GM23338 (cell line): ENCODE measurements around the gene LRP11. TPM values are rescaled to one million over a fixed set of nuclear protein-coding genes. Genes with fewer than 3 reads are reported as not detected.

ENCODE experiments used
- ATAC-seq: fragments of 200-7000 bp; cut with Tn5 transposase; 3 replicates; pipeline ENCODE4 v1.9.1; 2020
- DNase-seq: peaks from one replicate; pipeline ENCODE4 v3.0.0-alpha.2; 2015; ENCODE audit warnings: low spot score
- H2AFZ ChIP-seq: fragments of 200-600 bp; sonication (generic); 2 replicates; pipeline ENCODE4 v1.8.0; 2016; ENCODE audit warnings: antibody characterized with exemption, mild to moderate bottlenecking, moderate library complexity
- H3F3A ChIP-seq: fragments of 200-600 bp; sonication (generic); replicated peaks from 2 replicates; pipeline ENCODE4 v1.8.0; 2017; ENCODE audit warnings: antibody characterized with exemption, mixed run types, low read depth
- H3K27ac ChIP-seq: fragments of 200-600 bp; sonication (generic); 2 replicates; pipeline ENCODE4 v1.6.1; 2016; ENCODE audit warnings: low read depth
- H3K27me3 ChIP-seq: fragments of 200-600 bp; sonication (generic); 2 replicates; pipeline ENCODE4 v1.8.0; 2016; ENCODE audit warnings: mild to moderate bottlenecking, mixed run types, moderate library complexity; ENCODE audit not compliant: insufficient read depth
- H3K36me3 ChIP-seq: fragments of 200-600 bp; sonication (generic); 2 replicates; pipeline ENCODE4 v1.8.0; 2016; ENCODE audit warnings: mild to moderate bottlenecking; ENCODE audit not compliant: insufficient read depth
- H3K4me1 ChIP-seq: fragments of 200-600 bp; sonication (generic); 2 replicates; pipeline ENCODE4 v1.8.0; 2016; ENCODE audit warnings: mild to moderate bottlenecking, moderate library complexity; ENCODE audit not compliant: insufficient read depth
- H3K4me2 ChIP-seq: fragments of 200-600 bp; sonication (generic); 2 replicates; pipeline ENCODE4 v1.7.1; 2017; ENCODE audit warnings: mixed run types
- H3K4me3 ChIP-seq: fragments of 200-600 bp; sonication (generic); 2 replicates; pipeline ENCODE4 v1.6.1; 2016; ENCODE audit warnings: mixed run types
- H3K79me2 ChIP-seq: fragments of 200-600 bp; sonication (generic); replicated peaks from 2 replicates; pipeline ENCODE4 v1.8.0; 2017; ENCODE audit warnings: mild to moderate bottlenecking; ENCODE audit not compliant: insufficient read depth
- H3K9me2 ChIP-seq: fragments of 200-600 bp; sonication (generic); 2 replicates; pipeline ENCODE4 v1.8.0; 2017; ENCODE audit not compliant: insufficient read depth
- H4K20me1 ChIP-seq: fragments of 200-600 bp; sonication (generic); replicated peaks from 2 replicates; pipeline ENCODE4 v1.8.0; 2017; ENCODE audit warnings: mild to moderate bottlenecking; ENCODE audit not compliant: insufficient read depth
- H3K27ac Mint-ChIP-seq: 2 replicates; pipeline ENCODE4 v1.8.0; 2020; ENCODE audit warnings: inconsistent platforms, mild to moderate bottlenecking, moderate library complexity, mixed read lengths
- H3K27me3 Mint-ChIP-seq: 3 replicates; pipeline ENCODE4 v1.8.0; 2022; ENCODE audit warnings: low read depth, mild to moderate bottlenecking, moderate library complexity, mixed read lengths, inconsistent platforms; ENCODE audit not compliant: insufficient read depth, poor library complexity
- H3K36me3 Mint-ChIP-seq: 3 replicates; pipeline ENCODE4 v1.8.0; 2021; ENCODE audit warnings: low read depth, mild to moderate bottlenecking, inconsistent platforms, moderate library complexity, mixed read lengths
- H3K4me1 Mint-ChIP-seq: 3 replicates; pipeline ENCODE4 v1.8.0; 2020; ENCODE audit warnings: mild to moderate bottlenecking, inconsistent platforms, mixed read lengths
- H3K4me3 Mint-ChIP-seq: 3 replicates; pipeline ENCODE4 v1.8.0; 2021; ENCODE audit warnings: moderate library complexity, mild to moderate bottlenecking, inconsistent platforms, mixed read lengths
- H3K9me3 Mint-ChIP-seq: 3 replicates; pipeline ENCODE4 v1.8.0; 2020; ENCODE audit warnings: moderate library complexity, mild to moderate bottlenecking, inconsistent platforms, mixed read lengths
- CREB1 ChIP-seq: fragments of 250-450 bp; sonication (Bioruptor Pico); IDR thresholded peaks from 2 replicates; pipeline ENCODE4 v1.5.0; 2020; ENCODE audit warnings: low read depth, mild to moderate bottlenecking, moderate library complexity
- ETS1 ChIP-seq: IDR thresholded peaks from 2 replicates; pipeline ENCODE4 v1.6.1; 2016; ENCODE audit warnings: antibody characterized with exemption
- STAT1 ChIP-seq: IDR thresholded peaks from one replicate; pipeline ENCODE4 v1.6.1; 2016; ENCODE audit warnings: antibody characterized with exemption; ENCODE audit not compliant: unreplicated experiment
- polyA plus RNA-seq: library from polyadenylated mRNA; unstranded; fragments of >200 nt; fragmentation: Nextera tagmentation; extraction: Ambion mirVana; gene quantifications from 2 replicates; pipeline ENCODE4 v1.2.1, GENCODE V29; 2016
- total RNA-seq: library from RNA; depleted of rRNA; stranded (reverse); fragments of >200 nt; shearing (Covaris generic); gene quantifications from 2 replicates; pipeline ENCODE4 v1.2.3, GENCODE V29; 2014
- TF ChIP-seq, protein P1 (sequence below), 2 experiments: fragments of 200-600 bp in 1 of 2; sonication (generic) in 1 of 2; conservative IDR thresholded peaks; 2 replicates each; pipeline versions ENCODE4 v1.5.1 to v1.6.1; 2016 to 2017; ENCODE audit warnings: antibody characterized with exemption in 2 of 2, low read depth in 2 of 2, mild to moderate bottlenecking in 2 of 2, moderate library complexity in 1 of 2
- TF ChIP-seq, protein P2 (sequence below): IDR thresholded peaks from one replicate; pipeline ENCODE4 v1.6.1; 2018; ENCODE audit warnings: antibody characterized with exemption; ENCODE audit not compliant: unreplicated experiment

Gene LRP11
- total and polyA plus RNA-seq, 2 experiments from 2014 or later, result 10.8 to 37.1 TPM

DNA sequence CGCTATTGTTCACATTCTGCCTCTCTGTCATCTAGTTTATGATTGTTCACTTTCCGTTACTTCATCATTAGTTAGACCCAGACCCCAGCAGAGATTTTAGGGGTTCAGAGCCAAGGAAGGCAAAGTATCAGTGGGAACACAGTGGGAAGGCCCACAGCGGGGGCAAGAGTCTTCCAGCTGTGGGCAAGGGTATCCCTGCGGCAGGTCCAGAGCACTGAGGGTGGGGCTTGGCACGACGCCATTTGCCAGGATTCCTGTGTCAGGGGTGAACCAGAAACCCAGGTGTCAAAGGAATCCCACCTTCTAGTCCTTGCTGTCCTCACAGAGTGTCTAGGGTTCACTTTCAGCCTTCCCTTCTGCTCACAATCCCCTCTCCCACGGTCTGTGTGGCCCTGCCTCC, 20.5 kb upstream of the LRP11 start (continued):
- TF ChIP-seq ETS1 (no peak), STAT1 (no peak)

- peaks cover 8% of the 10 kb centered on the region for H3K27me3 Mint-ChIP-seq
- H3K27ac ChIP-seq, result no peak overlapping the region
- H3K4me3 Mint-ChIP-seq, result no peak overlapping the region
- peak; percentile 98 for ATAC-seq
- peaks cover 3% of the 10 kb centered on the region; the same call in 1 of the 3 replicates for H3K4me1 Mint-ChIP-seq
- H3F3A ChIP-seq, result no peaks in the 10 kb centered on the region; the same call in 1 of the 2 replicates
- no peaks in the 10 kb centered on the region for H3K36me3 ChIP-seq
- no peaks in the 10 kb centered on the region for H3K27me3 ChIP-seq
- peak overlapping the region; percentile 91 for H2AFZ ChIP-seq
- peaks cover 6% of the 10 kb centered on the region; the same call in 1 of the 2 replicates for H3K9me2 ChIP-seq
- no peaks in the 10 kb centered on the region for H3K9me3 Mint-ChIP-seq
- H3K27ac Mint-ChIP-seq, result no peak overlapping the region
- H3K4me2 ChIP-seq, result peak overlapping the region; percentile 68; the same call in 1 of the 2 replicates
- H3K36me3 Mint-ChIP-seq, result no peaks in the 10 kb centered on the region
- no peaks in the 10 kb centered on the region for H3K79me2 ChIP-seq
- TF ChIP-seq, protein P1, sequence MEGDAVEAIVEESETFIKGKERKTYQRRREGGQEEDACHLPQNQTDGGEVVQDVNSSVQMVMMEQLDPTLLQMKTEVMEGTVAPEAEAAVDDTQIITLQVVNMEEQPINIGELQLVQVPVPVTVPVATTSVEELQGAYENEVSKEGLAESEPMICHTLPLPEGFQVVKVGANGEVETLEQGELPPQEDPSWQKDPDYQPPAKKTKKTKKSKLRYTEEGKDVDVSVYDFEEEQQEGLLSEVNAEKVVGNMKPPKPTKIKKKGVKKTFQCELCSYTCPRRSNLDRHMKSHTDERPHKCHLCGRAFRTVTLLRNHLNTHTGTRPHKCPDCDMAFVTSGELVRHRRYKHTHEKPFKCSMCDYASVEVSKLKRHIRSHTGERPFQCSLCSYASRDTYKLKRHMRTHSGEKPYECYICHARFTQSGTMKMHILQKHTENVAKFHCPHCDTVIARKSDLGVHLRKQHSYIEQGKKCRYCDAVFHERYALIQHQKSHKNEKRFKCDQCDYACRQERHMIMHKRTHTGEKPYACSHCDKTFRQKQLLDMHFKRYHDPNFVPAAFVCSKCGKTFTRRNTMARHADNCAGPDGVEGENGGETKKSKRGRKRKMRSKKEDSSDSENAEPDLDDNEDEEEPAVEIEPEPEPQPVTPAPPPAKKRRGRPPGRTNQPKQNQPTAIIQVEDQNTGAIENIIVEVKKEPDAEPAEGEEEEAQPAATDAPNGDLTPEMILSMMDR (conservative IDR thresholded peaks at IDR 0.05; ENCODE audit: low read depth in 2 of 2), result peak; percentile 16 to 34; a peak in 2 of 4 replicates
- no peak for TF ChIP-seq CREB1 (CRISPR knock-in tag)
- TF ChIP-seq, protein P2, sequence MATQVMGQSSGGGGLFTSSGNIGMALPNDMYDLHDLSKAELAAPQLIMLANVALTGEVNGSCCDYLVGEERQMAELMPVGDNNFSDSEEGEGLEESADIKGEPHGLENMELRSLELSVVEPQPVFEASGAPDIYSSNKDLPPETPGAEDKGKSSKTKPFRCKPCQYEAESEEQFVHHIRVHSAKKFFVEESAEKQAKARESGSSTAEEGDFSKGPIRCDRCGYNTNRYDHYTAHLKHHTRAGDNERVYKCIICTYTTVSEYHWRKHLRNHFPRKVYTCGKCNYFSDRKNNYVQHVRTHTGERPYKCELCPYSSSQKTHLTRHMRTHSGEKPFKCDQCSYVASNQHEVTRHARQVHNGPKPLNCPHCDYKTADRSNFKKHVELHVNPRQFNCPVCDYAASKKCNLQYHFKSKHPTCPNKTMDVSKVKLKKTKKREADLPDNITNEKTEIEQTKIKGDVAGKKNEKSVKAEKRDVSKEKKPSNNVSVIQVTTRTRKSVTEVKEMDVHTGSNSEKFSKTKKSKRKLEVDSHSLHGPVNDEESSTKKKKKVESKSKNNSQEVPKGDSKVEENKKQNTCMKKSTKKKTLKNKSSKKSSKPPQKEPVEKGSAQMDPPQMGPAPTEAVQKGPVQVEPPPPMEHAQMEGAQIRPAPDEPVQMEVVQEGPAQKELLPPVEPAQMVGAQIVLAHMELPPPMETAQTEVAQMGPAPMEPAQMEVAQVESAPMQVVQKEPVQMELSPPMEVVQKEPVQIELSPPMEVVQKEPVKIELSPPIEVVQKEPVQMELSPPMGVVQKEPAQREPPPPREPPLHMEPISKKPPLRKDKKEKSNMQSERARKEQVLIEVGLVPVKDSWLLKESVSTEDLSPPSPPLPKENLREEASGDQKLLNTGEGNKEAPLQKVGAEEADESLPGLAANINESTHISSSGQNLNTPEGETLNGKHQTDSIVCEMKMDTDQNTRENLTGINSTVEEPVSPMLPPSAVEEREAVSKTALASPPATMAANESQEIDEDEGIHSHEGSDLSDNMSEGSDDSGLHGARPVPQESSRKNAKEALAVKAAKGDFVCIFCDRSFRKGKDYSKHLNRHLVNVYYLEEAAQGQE, result no peak
- peak; percentile 85 for DNase-seq
- H3K4me1 ChIP-seq, result no peaks in the 10 kb centered on the region
- H3K4me3 ChIP-seq, result peak overlapping the region; percentile 37
- no peaks in the 10 kb centered on the region for H4K20me1 ChIP-seq
Observed at GRCh38 chr6:149884215-149884614, 20.1 kb upstream of the LRP11 start.

GRCh38 chr6:149881860-149882259, 17.7 kb upstream of the LRP11 start:
- no peaks in the 10 kb centered on the region; the same call in 1 of the 2 replicates for H3F3A ChIP-seq
- H3K9me3 Mint-ChIP-seq, result no peaks in the 10 kb centered on the region
- no peaks in the 10 kb centered on the region for H3K27me3 ChIP-seq
- H2AFZ ChIP-seq, result no peak overlapping the region
- ATAC-seq, result no peak
- H3K4me1 Mint-ChIP-seq, result peaks cover 3% of the 10 kb centered on the region; the same call in 1 of the 3 replicates
- H3K9me2 ChIP-seq, result peaks cover 3% of the 10 kb centered on the region; the same call in 1 of the 2 replicates
- no peak overlapping the region for H3K4me3 Mint-ChIP-seq
- H3K4me3 ChIP-seq, result no peak overlapping the region
- no peaks in the 10 kb centered on the region for H3K79me2 ChIP-seq
- H3K4me1 ChIP-seq, result no peaks in the 10 kb centered on the region
- no peak for DNase-seq
- H3K27ac ChIP-seq, result no peak overlapping the region
- H3K27me3 Mint-ChIP-seq, result peaks cover 8% of the 10 kb centered on the region
- no peak overlapping the region for H3K27ac Mint-ChIP-seq
- H3K4me2 ChIP-seq, result no peak overlapping the region
- no peaks in the 10 kb centered on the region for H4K20me1 ChIP-seq
- H3K36me3 ChIP-seq, result no peaks in the 10 kb centered on the region
- H3K36me3 Mint-ChIP-seq, result no peaks in the 10 kb centered on the region
- TF ChIP-seq, protein P1 (conservative IDR thresholded peaks at IDR 0.05; ENCODE audit: low read depth in 2 of 2), result no peak
